Endothelial cell (in vitro differentiated cells): ENCODE results near the gene ITGA3. TPM values are rescaled to one million over a fixed set of nuclear protein-coding genes. Genes with fewer than 3 reads are reported as not detected.

Source experiments
- DNase-seq: peaks from one replicate; pipeline ENCODE4 v3.0.0; 2021; ENCODE audit warnings: low spot score
- H3K27ac Mint-ChIP-seq: one replicate; pipeline ENCODE4 v1.8.0; 2021; ENCODE audit warnings: mixed read lengths, inconsistent platforms; ENCODE audit not compliant: unreplicated experiment
- H3K27me3 Mint-ChIP-seq: one replicate; pipeline ENCODE4 v1.8.0; 2021; ENCODE audit warnings: mild to moderate bottlenecking, moderate library complexity, mixed read lengths, inconsistent platforms; ENCODE audit not compliant: unreplicated experiment
- H3K36me3 Mint-ChIP-seq: one replicate; pipeline ENCODE4 v1.8.0; 2021; ENCODE audit warnings: mild to moderate bottlenecking, low read depth, mixed read lengths, inconsistent platforms; ENCODE audit not compliant: unreplicated experiment
- H3K4me1 Mint-ChIP-seq: one replicate; pipeline ENCODE4 v1.8.0; 2021; ENCODE audit warnings: mild to moderate bottlenecking, mixed read lengths, inconsistent platforms; ENCODE audit not compliant: unreplicated experiment
- H3K4me3 Mint-ChIP-seq: one replicate; pipeline ENCODE4 v1.8.0; 2021; ENCODE audit warnings: mild to moderate bottlenecking, mixed read lengths, inconsistent platforms; ENCODE audit not compliant: unreplicated experiment
- H3K9me3 Mint-ChIP-seq: one replicate; pipeline ENCODE4 v1.8.0; 2021; ENCODE audit warnings: mixed read lengths, inconsistent platforms; ENCODE audit not compliant: unreplicated experiment
- total RNA-seq: library from RNA; stranded (reverse); fragmentation: NEBNext Ultra II Directional; extraction: Animal tissue kit (Norgen Biotek cat#: 25700); gene quantifications from one replicate; pipeline ENCODE4 v1.2.1, GENCODE V29; 2021; ENCODE audit not compliant: unreplicated experiment
- TF ChIP-seq, protein P1 (sequence below): fragments of 200-600 bp; sonication (generic); IDR thresholded peaks from one replicate; pipeline ENCODE4 v1.5.0; 2021; ENCODE audit warnings: antibody characterized with exemption; ENCODE audit not compliant: unreplicated experiment

Gene ITGA3
- total RNA-seq, 1 donor from 2014 or later: 5.0 TPM

GRCh38 chr17:50051082-50051576, 4.8 kb upstream of the ITGA3 start:
- H3K4me1 Mint-ChIP-seq: peaks cover 4% of the 10 kb centered on the region
- no peak for DNase-seq
- no peaks in the 10 kb centered on the region for H3K36me3 Mint-ChIP-seq
- H3K27me3 Mint-ChIP-seq: peaks cover 11% of the 10 kb centered on the region
- TF ChIP-seq, protein P1, sequence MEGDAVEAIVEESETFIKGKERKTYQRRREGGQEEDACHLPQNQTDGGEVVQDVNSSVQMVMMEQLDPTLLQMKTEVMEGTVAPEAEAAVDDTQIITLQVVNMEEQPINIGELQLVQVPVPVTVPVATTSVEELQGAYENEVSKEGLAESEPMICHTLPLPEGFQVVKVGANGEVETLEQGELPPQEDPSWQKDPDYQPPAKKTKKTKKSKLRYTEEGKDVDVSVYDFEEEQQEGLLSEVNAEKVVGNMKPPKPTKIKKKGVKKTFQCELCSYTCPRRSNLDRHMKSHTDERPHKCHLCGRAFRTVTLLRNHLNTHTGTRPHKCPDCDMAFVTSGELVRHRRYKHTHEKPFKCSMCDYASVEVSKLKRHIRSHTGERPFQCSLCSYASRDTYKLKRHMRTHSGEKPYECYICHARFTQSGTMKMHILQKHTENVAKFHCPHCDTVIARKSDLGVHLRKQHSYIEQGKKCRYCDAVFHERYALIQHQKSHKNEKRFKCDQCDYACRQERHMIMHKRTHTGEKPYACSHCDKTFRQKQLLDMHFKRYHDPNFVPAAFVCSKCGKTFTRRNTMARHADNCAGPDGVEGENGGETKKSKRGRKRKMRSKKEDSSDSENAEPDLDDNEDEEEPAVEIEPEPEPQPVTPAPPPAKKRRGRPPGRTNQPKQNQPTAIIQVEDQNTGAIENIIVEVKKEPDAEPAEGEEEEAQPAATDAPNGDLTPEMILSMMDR: no peak
- H3K9me3 Mint-ChIP-seq: no peaks in the 10 kb centered on the region
- no peak overlapping the region for H3K27ac Mint-ChIP-seq
- H3K4me3 Mint-ChIP-seq: no peak overlapping the region

- no peak for DNase-seq
- Mint-ChIP-seq H3K27ac (no peak overlapping the region), H3K9me3 (no peaks in the 10 kb centered on the region), H3K4me3 (no peak overlapping the region), H3K4me1 (peaks cover 5% of the 10 kb centered on the region), H3K27me3 (peaks cover 12% of the 10 kb centered on the region), H3K36me3 (no peaks in the 10 kb centered on the region)
- TF ChIP-seq, protein P1: no peak
Measured at GRCh38 chr17:50051606-50052005, 4.3 kb upstream of the ITGA3 start.

- H3K4me3 Mint-ChIP-seq: no peak overlapping the region
- no peaks in the 10 kb centered on the region for H3K9me3 Mint-ChIP-seq
- TF ChIP-seq, protein P1: no peak
- DNase-seq: no peak
- no peak overlapping the region for H3K27ac Mint-ChIP-seq
- H3K36me3 Mint-ChIP-seq: no peaks in the 10 kb centered on the region
- H3K27me3 Mint-ChIP-seq: peaks cover 16% of the 10 kb centered on the region
- H3K4me1 Mint-ChIP-seq: peaks cover 9% of the 10 kb centered on the region
Measured at GRCh38 chr17:50052241-50052796, 3.6 kb upstream of the ITGA3 start.

- TF ChIP-seq, protein P1: no peak
- H3K27ac Mint-ChIP-seq: no peak overlapping the region
- DNase-seq: no peak
- H3K9me3 Mint-ChIP-seq: no peaks in the 10 kb centered on the region
- H3K36me3 Mint-ChIP-seq: peaks cover 4% of the 10 kb centered on the region
- H3K4me3 Mint-ChIP-seq: no peak overlapping the region
- peaks cover 8% of the 10 kb centered on the region for H3K4me1 Mint-ChIP-seq
- H3K27me3 Mint-ChIP-seq: peaks cover 16% of the 10 kb centered on the region
Measured at GRCh38 chr17:50052822-50053653, 2.9 kb upstream of the ITGA3 start.

DNA sequence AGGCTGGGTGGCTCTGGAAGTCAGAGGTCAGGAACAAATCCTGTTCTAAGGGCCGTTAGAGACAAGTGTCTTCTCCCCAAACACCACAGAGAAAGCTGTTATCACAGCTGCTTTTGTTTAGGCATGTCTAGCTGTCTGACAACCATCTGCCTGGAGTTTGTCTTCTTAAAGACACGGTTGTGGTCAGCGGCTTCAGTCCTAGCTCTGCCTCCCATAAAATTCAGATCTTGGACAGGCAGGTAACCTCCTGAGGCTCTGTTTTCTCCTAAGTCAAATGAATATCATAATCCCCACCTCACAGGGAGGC, 2.3 kb upstream of the ITGA3 start:
- Mint-ChIP-seq H3K27me3 (peaks cover 16% of the 10 kb centered on the region), H3K27ac (no peak overlapping the region), H3K4me1 (peaks cover 8% of the 10 kb centered on the region), H3K9me3 (no peaks in the 10 kb centered on the region), H3K4me3 (no peak overlapping the region), H3K36me3 (peaks cover 5% of the 10 kb centered on the region)
- TF ChIP-seq, protein P1: no peak
- no peak for DNase-seq
